HS-5 (cell line): ENCODE data around the gene TMEM116.
"Not testable (repeated sequence)": the region's sequence is repeated elsewhere in the genome, so short reads cannot be mapped to it uniquely, and the experiment has no call there.

Experiments used
- DNase-seq: peaks from one replicate; pipeline ENCODE4 v3.0.0-alpha.2; 2012; ENCODE audit warnings: low read depth

TMEM116 gene

DNA sequence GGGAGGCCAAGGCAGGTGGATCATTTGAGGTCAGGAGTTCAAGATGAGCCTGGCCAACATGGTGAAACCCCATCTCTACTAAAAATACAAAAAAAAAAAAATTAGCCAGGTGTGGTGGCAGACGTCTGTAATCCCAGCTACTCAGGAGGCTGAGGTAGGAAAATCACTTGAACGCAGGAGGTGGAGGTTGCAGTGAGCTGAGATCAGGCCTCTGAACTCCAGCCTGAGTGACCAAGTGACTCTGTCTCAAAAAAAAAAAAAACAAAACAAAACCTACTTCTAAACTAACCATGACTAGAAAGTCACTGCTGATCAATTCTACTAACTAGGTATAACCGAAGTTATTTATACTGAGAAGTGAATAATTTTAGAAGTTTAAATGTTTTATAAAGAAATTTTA lies 3.4 kb downstream of the TMEM116 start:
- not testable (repeated sequence) for DNase-seq

DNA sequence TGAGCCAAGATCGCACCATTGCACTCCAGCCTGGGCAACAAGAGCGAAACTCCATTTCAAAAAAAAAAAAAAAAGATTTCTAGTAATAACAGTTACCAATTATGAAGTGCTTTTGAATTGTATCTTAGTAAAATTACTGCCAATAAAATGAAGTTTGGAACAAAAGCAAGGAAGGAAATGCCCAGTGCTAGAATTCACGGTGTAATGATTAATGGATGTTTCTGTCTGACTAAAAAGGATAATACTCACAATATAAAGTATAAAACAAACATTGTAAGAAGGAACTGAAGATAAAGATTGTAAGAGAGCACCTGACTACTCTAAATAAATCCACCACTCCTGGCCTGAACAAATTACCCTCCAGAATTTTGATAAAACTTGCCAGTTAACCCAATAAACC lies 4.0 kb downstream of the TMEM116 start:
- DNase-seq, result no peak

DNA sequence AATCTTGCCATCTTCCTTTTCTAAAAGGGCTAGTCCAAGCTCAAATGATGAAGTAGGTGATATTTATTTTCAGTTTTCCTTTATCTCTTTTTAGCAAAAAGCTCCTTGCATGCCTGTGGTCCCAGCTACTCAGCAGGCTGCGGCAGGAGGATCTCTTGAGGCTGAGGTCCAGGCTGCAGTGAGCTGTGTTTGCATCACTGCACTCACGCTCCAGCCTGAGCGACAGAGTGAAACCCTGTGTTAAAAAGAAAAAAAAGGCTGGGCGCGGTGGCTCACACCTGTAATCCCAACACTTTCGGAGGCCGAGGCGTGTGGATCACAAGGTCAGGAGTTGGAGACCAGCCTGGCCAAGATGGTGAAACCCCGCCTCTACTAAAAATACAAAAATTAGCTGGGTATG lies 5.0 kb downstream of the TMEM116 start:
- no peak for DNase-seq

DNA sequence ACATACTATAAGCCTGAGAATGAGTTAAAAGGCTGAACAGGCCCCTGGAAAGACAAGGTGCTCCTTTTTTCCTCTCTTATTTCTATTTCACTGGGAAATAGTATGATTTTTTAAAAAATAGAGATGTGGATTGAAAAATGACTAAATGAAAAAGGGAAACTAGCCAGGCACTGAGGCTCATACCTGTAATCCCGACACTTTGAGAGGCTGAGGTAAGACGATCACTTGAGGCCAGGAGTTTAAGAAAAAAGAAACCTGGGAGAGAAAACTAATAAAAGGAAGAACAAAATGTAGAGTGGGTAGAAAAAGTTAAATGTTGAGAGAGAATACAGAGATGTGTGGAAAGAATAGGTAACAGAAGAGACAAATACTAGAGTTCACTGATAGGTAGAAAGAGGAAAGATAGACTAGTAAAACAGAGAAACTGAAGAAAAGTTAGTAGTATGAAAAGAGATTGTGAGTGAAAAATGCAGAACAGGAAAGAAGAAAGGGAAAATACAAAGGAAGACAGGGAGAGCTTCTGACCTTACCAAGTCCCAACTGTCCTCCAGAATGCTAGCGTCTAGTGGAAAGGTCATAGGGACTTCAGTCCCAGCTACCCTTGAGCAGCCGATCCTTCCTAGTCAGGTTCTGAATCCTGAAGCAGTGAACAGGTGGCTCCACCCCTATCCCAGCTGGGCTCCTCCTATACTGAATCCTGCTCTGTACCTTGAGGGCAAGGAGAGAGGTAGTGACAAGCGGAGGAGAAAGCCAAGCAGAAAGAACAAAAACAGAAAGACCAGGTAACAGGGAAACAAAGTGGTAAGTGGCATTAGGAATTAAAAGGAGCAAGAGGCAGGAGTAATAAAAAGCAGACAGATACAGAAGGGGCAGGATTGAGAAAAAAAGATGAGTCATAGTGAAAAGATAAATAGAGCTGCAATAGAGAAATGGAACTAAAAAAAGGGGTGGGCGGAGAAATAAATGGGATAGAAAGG lies 7.3 kb downstream of the TMEM116 start:
- no peak for DNase-seq

GRCh38 chr12:112004041-112004440 lies 8.9 kb downstream of the TMEM116 start:
- DNase-seq, result no peak

DNA sequence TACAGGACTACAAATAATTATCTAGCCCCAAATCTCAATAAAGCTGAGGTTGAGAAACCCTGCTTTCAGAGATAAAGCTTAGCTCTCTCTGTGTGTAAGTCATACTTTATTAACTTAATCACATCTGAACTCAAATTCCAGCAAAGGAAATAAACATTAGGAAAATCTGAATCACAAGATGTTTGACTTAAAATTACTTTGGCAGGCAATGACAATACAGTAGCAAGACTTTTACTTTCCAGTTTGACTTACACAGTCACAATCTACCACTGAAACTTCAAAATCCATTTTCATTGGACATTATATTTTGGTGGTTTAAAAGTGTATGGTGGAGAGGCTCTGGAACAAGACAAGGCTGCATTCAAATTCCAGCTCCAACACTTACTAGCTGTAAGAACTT lies 11.4 kb downstream of the TMEM116 start:
- DNase-seq, result no peak

- no peak for DNase-seq
Measured at GRCh38 chr12:112000820-112001219, 12.1 kb downstream of the TMEM116 start.

DNA sequence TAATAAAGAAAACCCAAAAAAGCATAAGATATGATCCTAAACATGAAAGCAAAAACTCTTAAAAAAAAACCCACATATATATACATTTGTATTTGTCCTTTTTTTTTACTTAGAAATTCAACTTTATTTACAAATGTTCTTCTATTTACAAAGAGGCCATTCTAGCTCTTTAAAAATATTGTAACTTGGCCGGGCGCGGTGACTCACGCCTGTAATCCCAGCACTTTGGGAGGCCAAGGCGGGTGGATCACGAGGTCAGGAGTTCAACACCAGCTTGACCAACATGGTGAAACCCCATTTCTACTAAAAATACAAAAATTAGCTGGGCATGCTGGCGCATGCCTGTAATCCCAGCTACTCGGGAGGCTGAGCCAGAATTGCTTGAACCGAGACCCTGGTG lies 13.8 kb downstream of the TMEM116 start:
- not testable (repeated sequence) for DNase-seq

DNA sequence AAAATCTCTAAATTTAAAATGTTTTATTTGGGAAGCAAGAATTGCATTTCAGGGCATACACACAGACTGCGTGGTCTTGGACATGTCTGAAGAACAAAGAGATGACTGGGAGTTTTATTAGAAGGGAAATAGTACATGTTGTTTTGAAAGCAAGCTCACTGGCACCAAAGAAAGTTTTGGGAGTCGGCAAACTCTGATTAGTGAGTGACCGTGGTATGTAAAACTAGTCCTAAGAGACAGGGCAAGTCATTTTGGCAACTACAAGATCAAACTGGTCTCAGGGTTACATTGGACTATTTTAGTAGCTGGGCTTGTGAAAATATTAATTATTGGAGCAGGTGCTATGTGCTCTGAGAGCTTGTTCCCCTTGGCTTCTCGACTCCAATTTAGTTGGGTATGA lies 14.9 kb downstream of the TMEM116 start:
- no peak for DNase-seq

DNA sequence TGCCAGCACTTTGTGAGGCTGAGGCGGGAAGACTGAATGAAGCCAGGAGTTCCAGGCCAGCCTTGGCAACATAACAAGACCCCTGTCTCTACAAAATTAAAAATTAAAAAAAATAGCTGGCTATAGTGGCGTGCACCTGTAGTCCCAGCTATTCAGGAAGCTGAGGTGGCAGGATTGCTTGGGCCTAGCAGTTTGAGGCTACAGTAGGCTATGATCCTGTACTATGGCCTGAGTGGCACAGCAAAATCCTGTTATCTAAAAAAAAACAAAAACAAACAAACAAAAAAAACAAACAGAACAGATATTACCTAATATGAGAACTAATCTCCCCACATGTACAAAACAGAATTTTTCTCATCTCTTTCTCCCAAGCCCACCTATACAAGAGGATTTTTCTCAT lies 15.7 kb downstream of the TMEM116 start:
- DNase-seq, result no peak

DNA sequence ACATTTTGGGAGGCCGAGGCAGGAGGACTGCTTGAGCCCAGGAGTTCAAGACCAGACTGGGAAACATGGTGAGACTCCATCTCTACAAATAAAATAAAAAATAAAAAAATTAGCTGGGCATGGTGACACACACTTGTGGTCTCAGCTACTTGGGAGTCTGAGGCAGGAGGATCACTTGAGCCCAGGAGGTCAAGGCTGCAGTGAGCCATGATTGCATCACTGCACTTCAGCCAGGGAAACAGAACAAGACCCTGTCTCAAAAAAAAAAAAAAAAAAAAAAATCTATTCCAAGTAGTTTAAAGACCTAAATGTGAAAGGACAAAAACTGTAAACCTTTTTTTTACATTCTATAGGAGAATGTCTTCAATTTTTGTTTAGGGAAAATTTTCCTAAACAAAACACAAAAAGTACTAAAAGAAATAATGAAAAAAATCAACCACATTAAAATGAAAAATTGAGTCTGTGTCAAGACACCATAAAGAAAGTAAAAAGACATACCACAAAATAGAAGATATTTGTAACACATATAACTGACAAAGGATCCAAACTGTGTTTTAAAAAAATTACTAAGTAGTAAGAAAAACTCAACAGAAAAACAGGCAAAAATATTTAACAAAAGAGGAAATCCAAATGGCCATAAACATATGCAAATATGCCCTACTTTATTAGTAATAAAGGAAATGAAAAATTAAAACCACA lies 17.0 kb downstream of the TMEM116 start:
- DNase-seq, result no peak

- not testable (repeated sequence) for DNase-seq
Measured at GRCh38 chr12:111994211-111995111, 18.5 kb downstream of the TMEM116 start.

GRCh38 chr12:111993292-111994150 lies 19.4 kb downstream of the TMEM116 start:
- DNase-seq, result no peak

DNA sequence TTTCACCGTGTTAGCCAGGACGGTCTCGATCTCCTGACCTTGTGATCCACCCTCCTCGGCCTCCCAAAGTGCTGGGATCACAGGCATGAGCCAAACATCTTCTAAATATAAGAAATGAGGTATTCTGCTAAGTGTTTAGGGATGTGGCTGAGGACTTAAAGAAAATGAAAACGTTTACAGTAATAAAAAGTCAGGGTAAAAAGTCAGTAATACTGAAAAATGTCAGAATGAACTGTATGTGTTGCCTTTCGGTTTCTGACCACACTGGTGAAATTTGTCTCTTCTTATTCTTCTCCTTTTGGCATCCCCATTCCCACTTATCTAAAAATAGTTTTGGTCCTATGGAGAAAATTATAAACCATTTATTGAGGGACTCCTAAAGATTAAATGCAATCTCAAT lies 20.5 kb downstream of the TMEM116 start:
- DNase-seq, result no peak

DNA sequence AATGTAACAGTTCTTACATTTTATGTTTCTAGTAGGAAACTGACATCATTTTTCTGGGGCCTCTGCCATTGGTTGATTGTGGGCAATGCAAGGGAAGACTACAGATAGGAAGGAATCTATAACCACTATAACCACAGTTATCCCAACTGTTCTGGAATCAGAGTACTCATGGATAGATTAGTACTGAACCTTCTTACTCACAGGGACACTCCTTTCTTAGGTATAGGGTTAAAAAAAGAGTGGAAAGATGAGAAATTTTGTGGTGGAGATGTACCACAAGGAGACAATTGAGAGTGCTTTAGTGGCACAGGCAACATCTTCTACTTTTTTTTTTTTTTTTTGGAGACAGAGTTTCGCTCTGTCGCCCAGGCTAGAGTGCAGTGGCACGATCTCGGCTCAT lies 21.0 kb downstream of the TMEM116 start:
- DNase-seq, result no peak

- DNase-seq, result no peak
Measured at GRCh38 chr12:111991535-111991934, 21.4 kb downstream of the TMEM116 start.

GRCh38 chr12:111984820-111985219 lies 28.1 kb downstream of the TMEM116 start:
- no peak for DNase-seq

GRCh38 chr12:111981987-111982386 lies 31.0 kb downstream of the TMEM116 start:
- DNase-seq, result peak; percentile 37

- no peak for DNase-seq
Measured at GRCh38 chr12:111980598-111980997, 32.4 kb downstream of the TMEM116 start.

- DNase-seq, result no peak
Measured at GRCh38 chr12:111978545-111978944, 34.4 kb downstream of the TMEM116 start.

DNA sequence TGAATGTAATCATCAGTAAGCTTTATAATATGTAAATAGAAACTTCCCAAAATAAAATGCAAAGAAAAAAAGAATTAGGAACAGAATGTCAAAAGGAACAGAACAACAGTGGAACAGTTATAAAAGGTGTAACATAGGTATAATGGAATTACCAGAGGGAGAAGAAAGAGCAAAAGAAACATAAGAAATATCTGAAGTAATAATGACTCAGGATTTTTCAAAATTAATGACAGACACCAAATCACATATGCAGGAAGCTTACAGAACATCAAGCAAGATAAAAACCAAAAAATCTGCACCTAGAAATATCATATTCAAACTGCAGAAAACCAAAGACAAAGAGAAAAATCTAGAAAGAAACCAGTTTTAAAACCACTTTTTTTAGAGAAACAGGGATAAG lies 36.1 kb downstream of the TMEM116 start:
- no peak for DNase-seq
